Nasal cavity respiratory epithelium epithelial cell of viscerocranial mucosa (primary cell): Measurements from ENCODE around the gene PIGQ. TPM values are rescaled to one million over a fixed set of nuclear protein-coding genes. Genes with fewer than 3 reads are reported as not detected.

Experiments
- total RNA-seq: library from RNA; depleted of rRNA; stranded (reverse); fragments of >200 nt; gene quantifications from 2 replicates; pipeline ENCODE4 v1.2.3, GENCODE V29; 2014

Gene PIGQ
- 13.7 and 34.0 TPM in 2 replicates for total RNA-seq

GRCh38 chr16:569445-570254 is at the start of gene PIGQ:
TSS of gene PIGQ (plus strand) at chr16:569968. CDS start at chr16:574075, 4,107 bp downstream.

GRCh38 chr16:527015-527903 is 42.5 kb upstream of the PIGQ start, which contains the start of gene CAPN15:
TSS of gene CAPN15 (plus strand) at chr16:527712. CDS start at chr16:546839, 19,127 bp downstream.

GRCh38 chr16:560204-560700 is 9.5 kb upstream of the PIGQ start, which contains the start of gene PRR35:
TSS of gene PRR35 (plus strand) at chr16:560394. CDS start at chr16:563295, 2,901 bp downstream.

GRCh38 chr16:566475-567372 is 3.0 kb upstream of the PIGQ start, which contains the start of gene NHLRC4:
TSS of gene NHLRC4 (plus strand) at chr16:567005. CDS start at chr16:568048, 1,043 bp downstream.

GRCh38 chr16:589658-590187 is 20.0 kb downstream of the PIGQ start, which contains the start of gene RAB40C:
TSS of gene RAB40C (plus strand) at chr16:590066. CDS start at chr16:590292, 226 bp downstream.

GRCh38 chr16:630815-631405 is 61.1 kb downstream of the PIGQ start, which contains the start of gene WFIKKN1:
TSS of gene WFIKKN1 (plus strand) at chr16:630985. CDS start at chr16:631254, 269 bp downstream.

Other genes starting within 250 kb of the PIGQ start
- 33.8 and 66.4 TPM in 2 replicates for gene AXIN1, start 217.2 kb upstream of the PIGQ start, total RNA-seq
- 46.4 and 98.8 TPM in 2 replicates for gene MRPL28, start 199.4 kb upstream of the PIGQ start, total RNA-seq
- gene PGAP6, start 188.0 kb upstream of the PIGQ start, total RNA-seq, result 34.9 and 56.9 TPM in 2 replicates
- 23.9 and 52.0 TPM in 2 replicates for gene NME4, start 172.8 kb upstream of the PIGQ start, total RNA-seq
- 4.8 and 8.5 TPM in 2 replicates for gene DECR2, start 168.1 kb upstream of the PIGQ start, total RNA-seq
- gene RAB11FIP3, start 144.3 kb upstream of the PIGQ start, total RNA-seq, result 6.5 and 24.7 TPM in 2 replicates
- 30.1 and 60.1 TPM in 2 replicates for gene CAPN15, start 42.3 kb upstream of the PIGQ start, total RNA-seq
- gene PRR35, start 9.6 kb upstream of the PIGQ start, total RNA-seq, result under 0.01 TPM in 1 of 2 replicates, not detected in the other
- 0.14 and 0.68 TPM in 2 replicates for gene NHLRC4, start 3.0 kb upstream of the PIGQ start, total RNA-seq
- 14.4 and 18.3 TPM in 2 replicates for gene RAB40C, start 20.1 kb downstream of the PIGQ start, total RNA-seq
- under 0.01 and 0.71 TPM in 2 replicates for gene WFIKKN1, start 61.0 kb downstream of the PIGQ start, total RNA-seq
- gene METTL26, start 66.3 kb downstream of the PIGQ start, total RNA-seq, result 57.2 and 62.5 TPM in 2 replicates
- 19.8 and 27.0 TPM in 2 replicates for gene MCRIP2, start 71.9 kb downstream of the PIGQ start, total RNA-seq
- 4.1 and 13.5 TPM in 2 replicates for gene WDR90, start 79.4 kb downstream of the PIGQ start, total RNA-seq
- 47.8 and 49.3 TPM in 2 replicates for gene RHOT2, start 98.2 kb downstream of the PIGQ start, total RNA-seq
- 4.7 and 6.2 TPM in 2 replicates for gene RHBDL1, start 105.7 kb downstream of the PIGQ start, total RNA-seq
- gene STUB1, start 110.4 kb downstream of the PIGQ start, total RNA-seq, result 119 and 126 TPM in 2 replicates
- 16.1 and 17.8 TPM in 2 replicates for gene JMJD8, start 114.4 kb downstream of the PIGQ start, total RNA-seq
- 5.5 and 8.9 TPM in 2 replicates for gene WDR24, start 120.4 kb downstream of the PIGQ start, total RNA-seq
- gene FBXL16, start 135.8 kb downstream of the PIGQ start, total RNA-seq, result 1.4 and 1.7 TPM in 2 replicates
- gene METRN, start 145.2 kb downstream of the PIGQ start, total RNA-seq, result 81.3 and 81.4 TPM in 2 replicates
- 10.0 and 20.5 TPM in 2 replicates for gene ANTKMT, start 151.2 kb downstream of the PIGQ start, total RNA-seq
- 1.0 and 1.6 TPM in 2 replicates for gene CCDC78, start 156.5 kb downstream of the PIGQ start, total RNA-seq
- gene HAGHL, start 157.1 kb downstream of the PIGQ start, total RNA-seq, result 18.4 and 24.3 TPM in 2 replicates
- gene CIAO3, start 171.0 kb downstream of the PIGQ start, total RNA-seq, result 35.3 and 44.8 TPM in 2 replicates
- gene MSLN, start 190.8 kb downstream of the PIGQ start, total RNA-seq, result 13.0 and 40.5 TPM in 2 replicates
- gene RPUSD1, start 218.4 kb downstream of the PIGQ start, total RNA-seq, result 24.4 and 24.6 TPM in 2 replicates
- gene CHTF18, start 218.7 kb downstream of the PIGQ start, total RNA-seq, result 2.2 and 3.1 TPM in 2 replicates
- not detected in 2 replicates for gene GNG13, start 230.8 kb downstream of the PIGQ start, total RNA-seq